Stromal cell of bone marrow (primary cell): ENCODE data around the gene ELP6.
"Not testable (repeated sequence)": the region's sequence is repeated elsewhere in the genome, so short reads cannot be mapped to it uniquely, and the experiment has no call there.

ENCODE experiments used
- DNase-seq: peaks from one replicate; pipeline ENCODE4 v3.0.0-alpha.2; 2012; ENCODE audit warnings: low read depth

Gene ELP6

DNA sequence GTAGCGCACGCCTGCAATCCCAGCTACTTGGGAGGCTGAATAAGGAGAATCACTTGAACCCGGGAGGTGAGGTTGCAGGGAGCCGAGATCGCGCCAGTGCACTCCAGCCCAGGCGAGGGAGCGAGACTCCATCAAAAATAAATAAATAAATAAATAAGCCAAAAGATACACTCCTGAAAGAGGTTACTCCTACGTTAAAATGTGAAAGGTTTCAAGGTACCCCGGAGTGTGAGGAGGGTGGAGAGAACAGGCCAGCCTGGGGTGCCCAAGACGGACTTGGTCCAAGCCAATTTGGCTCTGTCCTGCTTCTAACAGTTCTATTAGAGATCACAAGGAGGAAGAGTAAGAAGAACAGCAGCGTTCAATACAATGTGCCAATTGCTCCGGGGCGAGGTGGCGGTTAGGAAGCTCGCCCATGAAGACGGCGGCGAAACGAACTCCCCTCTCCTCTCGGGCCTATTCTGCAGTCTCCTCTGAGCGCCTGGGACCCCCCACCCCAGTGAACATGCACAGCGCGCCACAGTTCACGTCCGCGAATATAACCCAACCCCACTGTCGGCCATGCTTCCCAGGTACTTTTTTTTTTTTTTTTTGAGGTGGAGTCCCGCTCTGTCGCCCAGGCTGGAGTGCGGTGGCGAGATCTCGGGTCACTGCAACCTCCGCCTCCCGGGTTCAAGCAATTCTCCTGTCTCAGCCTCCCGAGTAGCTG is 942 bp downstream of the ELP6 start:
- no peak for DNase-seq

- DNase-seq: not testable (repeated sequence)
These were observed 8.2 kb downstream of the ELP6 start for GRCh38 chr3:47505267-47505666.

DNA sequence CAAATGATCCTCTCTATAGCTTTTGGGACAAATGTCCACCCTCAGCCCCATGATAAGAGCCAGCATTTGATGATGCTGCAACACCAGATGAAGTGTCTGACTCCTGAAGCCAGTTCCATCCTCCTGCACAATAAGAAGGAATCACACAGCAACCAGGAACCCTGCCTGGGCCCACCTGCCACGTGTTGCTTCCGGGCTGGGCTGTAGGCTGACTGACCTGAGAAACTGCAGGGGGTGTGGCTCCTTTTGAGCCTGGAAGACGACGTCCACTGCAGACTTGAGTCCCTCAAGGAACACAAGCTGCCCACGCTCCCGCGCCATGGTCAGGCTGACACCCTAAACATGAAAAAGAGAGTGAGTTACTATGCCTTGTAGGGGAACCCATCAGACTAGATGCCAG is 9.4 kb downstream of the ELP6 start:
- DNase-seq: no peak

GRCh38 chr3:47503033-47503432 is 10.5 kb downstream of the ELP6 start:
- no peak for DNase-seq

DNA sequence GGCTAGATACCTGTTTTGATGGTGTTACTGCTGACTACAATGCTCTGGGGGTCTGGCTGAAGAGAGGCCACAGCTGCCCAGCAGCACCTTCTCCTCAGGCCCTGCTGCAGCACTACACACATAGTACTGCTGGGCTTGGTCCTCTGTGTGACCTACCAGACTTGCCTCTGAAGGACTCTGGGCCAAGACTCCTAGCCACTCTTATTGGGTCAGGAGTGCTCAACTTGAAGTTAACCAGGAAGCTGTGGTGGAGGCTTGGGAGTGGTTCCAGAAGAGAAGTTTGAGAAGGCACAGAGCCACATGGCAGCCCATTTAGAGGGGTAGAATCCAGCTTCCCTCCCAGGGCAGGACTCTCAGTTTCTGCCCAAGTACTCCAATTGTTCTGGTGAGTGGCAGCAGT is 16.6 kb downstream of the ELP6 start:
- no peak for DNase-seq

GRCh38 chr3:47495886-47496285 is 17.6 kb downstream of the ELP6 start:
- no peak for DNase-seq

DNA sequence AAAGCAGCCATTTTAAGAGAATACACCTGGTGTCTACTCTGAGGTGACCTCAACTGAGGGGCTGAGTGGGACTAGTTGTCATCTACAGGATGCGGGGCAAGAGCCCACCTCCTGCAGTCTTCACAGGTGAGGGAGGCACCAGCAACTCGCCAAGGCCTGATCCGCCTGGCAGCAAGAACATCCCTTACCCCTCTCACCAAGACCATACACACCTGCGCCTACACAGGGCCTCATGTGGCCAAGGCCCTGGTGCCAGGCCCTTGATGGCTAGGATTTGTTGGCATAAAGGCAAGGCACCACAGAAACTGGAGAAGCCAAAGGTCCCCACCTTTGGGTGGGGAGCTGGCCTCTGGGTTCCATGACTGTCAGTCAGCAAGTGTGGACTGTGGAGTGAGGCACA is 18.4 kb downstream of the ELP6 start:
- no peak for DNase-seq

DNA sequence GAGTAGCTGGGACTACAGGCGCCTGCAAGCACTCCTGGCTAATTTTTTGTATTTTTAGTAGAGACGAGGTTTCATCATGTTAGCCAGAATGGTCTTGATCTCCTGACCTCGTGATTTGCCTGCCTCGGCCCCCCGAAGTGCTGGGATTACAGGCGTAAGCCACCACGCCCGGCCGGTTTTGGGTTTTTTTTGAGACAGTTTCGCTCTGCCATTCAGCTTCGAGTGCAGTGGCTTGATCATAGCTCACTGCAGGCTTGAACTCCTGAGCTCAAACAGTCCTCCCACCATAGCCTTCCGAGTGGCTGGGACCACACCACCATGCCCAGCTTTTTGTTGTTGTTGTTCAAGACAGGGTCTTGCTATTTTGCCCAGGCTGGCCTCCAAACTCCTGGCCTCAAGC is 21.7 kb downstream of the ELP6 start:
- no peak for DNase-seq

DNA sequence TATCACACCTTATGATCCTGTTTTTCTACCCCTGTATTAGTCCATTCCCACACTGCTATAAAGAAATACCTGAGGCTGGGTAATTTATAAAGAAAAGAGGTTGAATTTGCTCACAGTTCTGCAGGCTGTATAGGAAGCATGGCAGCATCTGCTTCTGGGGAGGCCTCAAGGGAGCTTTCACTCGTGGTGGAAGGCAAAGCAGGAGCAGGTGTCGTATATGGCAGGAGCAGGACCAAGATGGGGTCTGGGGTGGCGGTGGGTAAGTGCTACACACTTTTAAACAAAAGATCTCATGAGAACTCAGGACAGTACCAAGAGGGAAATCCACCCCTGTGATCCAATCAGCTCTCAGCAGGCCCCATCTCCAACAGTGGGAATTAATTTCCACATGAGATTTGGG is 22.3 kb downstream of the ELP6 start:
- no peak for DNase-seq

GRCh38 chr3:47487265-47487664 is 26.2 kb downstream of the ELP6 start:
- no peak for DNase-seq

DNA sequence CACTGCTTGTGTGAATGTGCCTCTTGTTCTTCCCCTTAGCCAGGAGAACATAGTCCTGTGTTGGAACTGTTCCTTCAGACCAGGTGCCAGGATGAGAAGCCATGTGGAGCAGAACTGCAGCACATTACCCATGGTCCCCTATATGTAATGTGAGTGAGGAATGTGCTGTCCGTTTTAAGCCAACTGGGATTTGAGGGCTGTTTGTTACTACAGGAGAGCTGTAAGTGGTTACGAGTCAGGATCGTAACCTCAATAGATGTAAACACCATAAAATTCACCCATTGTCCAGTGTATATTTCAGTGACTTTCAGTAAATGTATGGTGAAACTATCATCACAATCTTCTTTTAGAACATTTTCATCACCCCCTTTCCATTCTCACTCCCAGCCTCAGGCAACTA is 27.7 kb downstream of the ELP6 start:
- DNase-seq: no peak

GRCh38 chr3:47482366-47482765 is 31.1 kb downstream of the ELP6 start:
- no peak for DNase-seq

- not testable (repeated sequence) for DNase-seq
These were observed 31.7 kb downstream of the ELP6 start for GRCh38 chr3:47481763-47482162.

DNA sequence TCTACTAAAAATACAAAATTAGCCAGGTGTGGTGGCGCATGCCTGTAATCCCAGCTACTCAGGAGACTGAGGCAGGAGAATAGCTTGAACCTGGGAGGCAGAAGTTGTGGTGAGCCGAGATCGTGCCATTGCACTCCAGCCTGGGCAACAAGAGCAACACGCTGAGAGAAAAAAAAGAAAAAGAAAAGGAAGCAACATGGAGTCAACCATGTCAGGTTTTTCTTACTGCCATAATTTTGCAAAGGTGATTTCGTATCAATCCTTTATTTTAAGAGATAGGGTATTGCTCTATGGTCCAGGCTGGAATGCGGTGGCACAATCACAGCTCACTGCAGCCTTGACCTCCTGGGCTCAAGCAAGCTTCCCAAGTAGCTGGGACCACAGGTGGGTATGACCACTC is 33.2 kb downstream of the ELP6 start:
- not testable (repeated sequence) for DNase-seq

DNA sequence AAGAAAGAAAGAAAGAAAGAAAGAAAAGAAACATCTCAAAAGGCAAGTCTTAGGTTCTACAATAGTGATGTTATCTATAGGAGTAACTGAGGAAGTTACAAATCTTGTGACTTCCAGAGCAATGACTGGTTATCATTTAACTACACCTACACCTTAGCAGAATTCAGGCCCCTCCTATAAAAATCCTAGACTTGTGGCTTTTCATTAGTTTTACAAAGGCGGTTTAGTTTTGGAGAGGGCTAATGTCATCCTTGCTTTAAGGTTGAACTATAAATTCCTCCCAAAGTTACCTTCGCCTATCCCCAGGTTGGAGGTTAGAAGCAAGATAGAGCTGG is 33.7 kb downstream of the ELP6 start:
- no peak for DNase-seq

DNA sequence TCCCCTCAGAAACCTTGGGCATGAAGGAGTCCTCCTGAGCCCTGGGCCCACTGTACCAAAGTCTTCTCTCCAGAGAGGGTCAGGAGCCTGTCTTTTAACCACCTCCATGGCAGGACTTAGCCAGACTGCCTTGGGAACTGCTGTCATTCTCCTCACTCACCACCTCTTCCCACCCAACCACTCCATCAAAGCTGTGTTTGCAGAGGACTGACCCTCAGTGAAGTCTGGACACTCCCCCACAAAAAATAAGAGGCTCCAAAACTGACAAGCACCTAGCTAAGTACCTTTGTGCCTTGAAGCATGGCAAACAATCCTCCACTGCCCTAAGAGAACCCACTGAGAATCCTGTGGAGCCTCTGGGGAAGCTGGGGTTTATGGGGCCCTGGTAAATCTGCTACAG is 35.5 kb downstream of the ELP6 start:
- DNase-seq: no peak

DNA sequence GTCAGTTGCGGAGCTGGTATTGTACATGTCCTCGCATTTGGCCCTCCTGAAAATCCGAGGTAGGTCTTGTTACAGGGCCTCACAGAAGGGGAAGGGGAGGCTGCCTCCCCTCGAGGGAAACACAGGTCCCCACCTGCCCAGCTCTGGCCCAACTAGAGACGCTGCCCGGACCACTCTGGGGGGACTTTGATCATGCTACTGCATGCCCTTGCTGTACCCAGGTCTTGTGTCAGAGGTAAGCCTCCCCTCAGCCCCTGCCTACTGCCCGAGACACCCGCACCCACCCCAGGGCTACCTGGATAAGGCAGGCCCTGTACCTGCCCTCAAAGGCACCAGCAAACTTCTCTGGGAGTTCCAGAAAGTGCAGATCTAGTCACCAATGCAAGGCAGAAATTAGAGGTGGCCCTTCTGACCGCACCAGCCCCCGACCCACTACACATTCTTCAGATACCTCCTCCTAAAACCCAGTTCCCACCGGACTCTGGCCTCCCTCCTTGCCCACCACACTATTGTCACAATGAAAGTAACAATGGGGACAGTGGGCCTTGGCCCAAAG is 36.8 kb downstream of the ELP6 start:
- DNase-seq: no peak

DNA sequence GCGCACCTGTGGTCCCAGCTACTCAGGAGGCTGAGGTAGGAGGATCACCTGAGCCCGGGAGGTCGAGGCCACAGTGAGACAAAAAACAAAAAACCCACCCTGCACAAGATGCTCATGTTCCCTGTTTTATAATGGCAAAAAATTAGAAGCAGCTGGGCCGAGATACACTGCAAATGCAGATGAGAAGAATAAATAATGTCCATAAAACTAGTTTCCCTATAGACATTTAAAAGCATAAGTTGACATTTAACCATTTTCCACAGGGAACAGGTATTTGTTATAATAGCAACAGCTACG is 37.2 kb downstream of the ELP6 start:
- no peak for DNase-seq

- DNase-seq: peak; percentile 68
These were observed 37.8 kb downstream of the ELP6 start, which contains the start of gene SCAP for GRCh38 chr3:47475570-47476329. Gene SCAP (minus strand): TSS chr3:47475941. CDS start chr3:47442993, 32,948 bp downstream.

DNA sequence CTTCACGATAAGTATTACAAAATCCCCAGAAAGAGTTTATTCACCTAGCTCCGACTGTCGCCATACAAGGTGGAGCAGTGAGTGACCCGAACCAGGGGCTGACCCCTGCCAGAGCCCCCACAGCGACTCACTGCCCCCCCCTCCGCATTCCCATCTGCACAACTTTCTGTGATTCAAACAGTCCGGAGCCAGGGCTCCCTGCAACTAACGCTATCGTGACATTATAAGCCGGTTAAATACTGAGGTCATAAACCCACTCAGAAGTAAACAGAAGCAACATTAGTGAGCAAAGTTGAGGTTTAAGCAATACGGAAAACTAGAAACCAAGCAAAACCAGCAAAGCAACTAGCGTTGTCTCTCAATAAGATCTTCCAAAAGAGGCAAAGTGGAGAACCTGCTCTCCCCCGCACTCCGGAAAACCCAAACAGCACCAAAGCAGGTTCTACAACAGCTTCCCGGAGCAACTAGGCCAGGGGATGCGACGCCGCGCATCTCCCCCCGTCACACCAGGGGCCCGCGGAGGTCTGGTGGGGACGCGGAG is 38.4 kb downstream of the ELP6 start:
- DNase-seq: no peak

- no peak for DNase-seq
These were observed 40.1 kb downstream of the ELP6 start for GRCh38 chr3:47473391-47473790.

DNA sequence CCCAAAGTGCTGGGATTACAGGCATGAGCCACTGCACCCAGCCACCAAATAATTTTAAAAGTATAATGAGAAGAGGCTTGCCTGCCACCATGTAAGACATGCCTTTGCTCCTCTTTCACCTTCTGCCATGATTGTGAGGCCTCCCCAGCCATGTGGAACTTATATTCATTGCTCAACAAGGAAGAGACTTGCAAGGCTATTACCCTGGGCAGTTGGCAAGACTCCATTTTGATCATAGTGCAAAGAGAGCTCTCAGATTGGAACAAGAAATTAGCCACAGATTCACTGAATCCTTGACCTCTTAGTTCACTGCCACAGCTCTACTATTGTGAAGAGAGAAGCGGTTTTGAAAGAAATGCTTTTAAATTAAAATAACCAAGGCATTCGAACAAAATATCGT is 43.9 kb downstream of the ELP6 start:
- no peak for DNase-seq

DNA sequence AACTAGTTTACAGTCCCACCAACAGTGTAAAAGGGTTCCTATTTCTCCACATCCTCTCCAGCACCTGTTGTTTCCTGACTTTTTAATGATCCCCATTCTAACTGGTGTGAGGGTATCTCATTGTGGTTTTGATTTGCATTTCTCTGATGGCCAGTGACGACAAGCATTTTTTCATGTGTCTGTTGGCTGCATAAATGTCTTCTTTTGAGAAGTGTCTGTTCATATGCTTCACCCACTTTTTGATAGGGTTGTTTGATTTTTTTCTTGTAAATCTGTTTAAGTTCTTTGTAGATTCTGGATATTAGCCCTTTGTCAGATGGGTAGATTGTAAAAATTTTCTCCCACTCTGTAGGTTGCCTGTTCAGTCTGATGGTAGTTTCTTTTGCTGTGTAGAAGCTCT is 45.2 kb downstream of the ELP6 start:
- DNase-seq: not testable (repeated sequence)
